ACC112 (cell line): ENCODE data around the gene CACNA1B.

Experiments used
- H2AFZ ChIP-seq: fragments of 200-600 bp; sonication (generic); one replicate; pipeline ENCODE4 v1.6.0; 2017; ENCODE audit warnings: antibody characterized with exemption, low read length; ENCODE audit not compliant: unreplicated experiment
- H3K27ac ChIP-seq: fragments of 200-600 bp; sonication (generic); 2 replicates; pipeline ENCODE4 v1.5.1; 2014; ENCODE audit warnings: low read depth, mild to moderate bottlenecking, antibody characterized with exemption, low read length, moderate library complexity
- H3K27me3 ChIP-seq: fragments of 200-600 bp; sonication (generic); 2 replicates; pipeline ENCODE4 v1.6.1; 2014; ENCODE audit warnings: mild to moderate bottlenecking, antibody characterized with exemption, low read length, moderate library complexity, mixed read lengths; ENCODE audit not compliant: insufficient read depth
- H3K36me3 ChIP-seq: fragments of 200-600 bp; sonication (generic); 2 replicates; pipeline ENCODE4 v1.6.1; 2016; ENCODE audit warnings: mild to moderate bottlenecking, antibody characterized with exemption, low read length, moderate library complexity, mixed read lengths; ENCODE audit not compliant: insufficient read depth
- H3K4me1 ChIP-seq: fragments of 200-600 bp; sonication (generic); one replicate; pipeline ENCODE4 v1.6.1; 2016; ENCODE audit warnings: low read length, mixed read lengths; ENCODE audit not compliant: insufficient read depth, unreplicated experiment, control insufficient read depth
- H3K4me3 ChIP-seq: fragments of 200-600 bp; sonication (generic); 2 replicates; pipeline ENCODE4 v1.5.1; 2014; ENCODE audit warnings: mild to moderate bottlenecking, low read depth, low read length
- H3K79me2 ChIP-seq: fragments of 200-600 bp; sonication (generic); one replicate; pipeline ENCODE4 v1.6.0; 2016; ENCODE audit warnings: low read length; ENCODE audit not compliant: control insufficient read depth, unreplicated experiment, insufficient read depth

The CACNA1B gene

GRCh38 chr9:137974746-137975526 is 97.4 kb downstream of the CACNA1B start:
- H3K27ac ChIP-seq = no peak overlapping the region
- no peak overlapping the region for H2AFZ ChIP-seq
- no peaks in the 10 kb centered on the region for H3K27me3 ChIP-seq
- no peaks in the 10 kb centered on the region for H3K4me1 ChIP-seq
- H3K36me3 ChIP-seq = no peaks in the 10 kb centered on the region
- no peak overlapping the region for H3K4me3 ChIP-seq
- no peaks in the 10 kb centered on the region for H3K79me2 ChIP-seq

- no peaks in the 10 kb centered on the region for H3K27me3 ChIP-seq
- H2AFZ ChIP-seq = no peak overlapping the region
- H3K4me3 ChIP-seq = no peak overlapping the region
- H3K36me3 ChIP-seq = no peaks in the 10 kb centered on the region
- H3K27ac ChIP-seq = no peak overlapping the region
- no peaks in the 10 kb centered on the region for H3K79me2 ChIP-seq
- no peaks in the 10 kb centered on the region for H3K4me1 ChIP-seq
Observed at GRCh38 chr9:137975527-137975913, 97.9 kb downstream of the CACNA1B start.

GRCh38 chr9:137975936-137976565 is 98.5 kb downstream of the CACNA1B start:
- Histone ChIP-seq H3K27me3 (no peaks in the 10 kb centered on the region), H3K79me2 (no peaks in the 10 kb centered on the region), H3K36me3 (no peaks in the 10 kb centered on the region), H2AFZ (no peak overlapping the region), H3K27ac (no peak overlapping the region), H3K4me3 (no peak overlapping the region), H3K4me1 (no peaks in the 10 kb centered on the region)

GRCh38 chr9:137977571-137978261 is 100.1 kb downstream of the CACNA1B start:
- Histone ChIP-seq H2AFZ (no peak overlapping the region), H3K27me3 (no peaks in the 10 kb centered on the region), H3K4me1 (no peaks in the 10 kb centered on the region), H3K4me3 (no peak overlapping the region), H3K79me2 (no peaks in the 10 kb centered on the region), H3K36me3 (no peaks in the 10 kb centered on the region), H3K27ac (no peak overlapping the region)

GRCh38 chr9:137978262-137978714 is 100.7 kb downstream of the CACNA1B start:
- no peaks in the 10 kb centered on the region for H3K36me3 ChIP-seq

GRCh38 chr9:137982200-137982599 is 104.6 kb downstream of the CACNA1B start:
- no peaks in the 10 kb centered on the region for H3K79me2 ChIP-seq

More at GRCh38 chr9:137978262-137978714, 100.7 kb downstream of the CACNA1B start:
- Histone ChIP-seq H3K79me2 (no peaks in the 10 kb centered on the region), H3K27ac (no peak overlapping the region), H3K4me3 (no peak overlapping the region), H3K4me1 (no peaks in the 10 kb centered on the region), H3K27me3 (no peaks in the 10 kb centered on the region), H2AFZ (no peak overlapping the region)

GRCh38 chr9:137984005-137984404 is 106.4 kb downstream of the CACNA1B start:
- H3K4me1 ChIP-seq = no peaks in the 10 kb centered on the region
- H3K27ac ChIP-seq = no peak overlapping the region
- H3K27me3 ChIP-seq = no peaks in the 10 kb centered on the region
- no peaks in the 10 kb centered on the region for H3K36me3 ChIP-seq
- H3K4me3 ChIP-seq = no peak overlapping the region
- no peaks in the 10 kb centered on the region for H3K79me2 ChIP-seq
- H2AFZ ChIP-seq = no peak overlapping the region

More at GRCh38 chr9:137982200-137982599, 104.6 kb downstream of the CACNA1B start:
- H3K36me3 ChIP-seq = no peaks in the 10 kb centered on the region
- no peaks in the 10 kb centered on the region for H3K4me1 ChIP-seq
- H3K27me3 ChIP-seq = no peaks in the 10 kb centered on the region
- no peak overlapping the region for H2AFZ ChIP-seq
- H3K4me3 ChIP-seq = no peak overlapping the region
- no peak overlapping the region for H3K27ac ChIP-seq

GRCh38 chr9:137984520-137985257 is 107.1 kb downstream of the CACNA1B start:
- Histone ChIP-seq H3K27me3 (no peaks in the 10 kb centered on the region), H3K79me2 (no peaks in the 10 kb centered on the region), H3K4me1 (no peaks in the 10 kb centered on the region), H3K4me3 (no peak overlapping the region), H3K27ac (no peak overlapping the region), H2AFZ (no peak overlapping the region), H3K36me3 (no peaks in the 10 kb centered on the region)

- H3K4me3 ChIP-seq = no peak overlapping the region
- no peak overlapping the region for H3K27ac ChIP-seq
- H3K27me3 ChIP-seq = no peaks in the 10 kb centered on the region
Observed at GRCh38 chr9:137985637-137986071, 108.1 kb downstream of the CACNA1B start.

More at GRCh38 chr9:137985637-137986071, 108.1 kb downstream of the CACNA1B start:
- Histone ChIP-seq H2AFZ (no peak overlapping the region), H3K4me1 (no peaks in the 10 kb centered on the region), H3K79me2 (no peaks in the 10 kb centered on the region), H3K36me3 (no peaks in the 10 kb centered on the region)
